ENCODE data around the gene DPF1.

GRCh38 chr19:38210458-38210987 lies 13.5 kb downstream of the DPF1 start:
- TF ChIP-seq CTCF (IDR thresholded peaks at IDR 0.05) = no peak
- TF ChIP-seq POLR2A (IDR thresholded peaks at IDR 0.05) = no peak
- no peak for TF ChIP-seq EP300 (IDR thresholded peaks at IDR 0.05)

All from ovary (tissue), 3 donors.